Transverse colon (tissue), 4 donors: Measurements from ENCODE around the gene MED25. TPM values are rescaled to one million over a fixed set of nuclear protein-coding genes. Genes with fewer than 3 reads are reported as not detected.

Experiments used
- DNase-seq: peaks from one replicate; pipeline ENCODE4 v3.0.0-alpha.2; 2019
- H3K27ac ChIP-seq, 4 donors: fragments of 200-600 bp; sonication (generic); 2 replicates each; pipeline ENCODE4 v1.5.1; 2016 to 2018; ENCODE audit warnings: inconsistent platforms in 4 of 4
- H3K27me3 ChIP-seq: fragments of 200-600 bp; sonication (generic); 2 replicates; pipeline ENCODE4 v1.5.1; 2017; ENCODE audit warnings: inconsistent platforms
- H3K36me3 ChIP-seq, 4 donors: fragments of 200-600 bp; sonication (generic); 2 replicates each; pipeline ENCODE4 v1.5.1; 2017 to 2019; ENCODE audit warnings: inconsistent platforms in 4 of 4
- H3K4me1 ChIP-seq, 4 donors: fragments of 200-600 bp; sonication (generic); 2 replicates each; pipeline ENCODE4 v1.5.1; 2017 to 2020; ENCODE audit warnings: inconsistent platforms in 4 of 4
- H3K4me3 ChIP-seq, 4 donors: fragments of 200-600 bp; sonication (generic); 1 replicate in 1 of 4; 2 replicates in 3 of 4; pipeline versions ENCODE4 v1.5.1 to v1.6.1; 2017 to 2019; ENCODE audit warnings: inconsistent platforms in 4 of 4
- H3K9me3 ChIP-seq, 2 donors: fragments of 200-600 bp; sonication (generic); 2 replicates each; pipeline ENCODE4 v1.5.1; 2017 to 2019; ENCODE audit warnings: inconsistent platforms in 2 of 2
- CTCF ChIP-seq, 5 experiments: fragments of 200-600 bp in 3 of 5; fragments of 450-650 bp in 2 of 5; sonication (generic) in 3 of 5; IDR thresholded peaks; 1 replicate in 2 of 5; 2 replicates in 3 of 5; pipeline ENCODE4 v1.5.1; 2016 to 2017; ENCODE audit warnings: antibody characterized with exemption in 5 of 5, inconsistent platforms in 3 of 5, mild to moderate bottlenecking in 2 of 5, moderate library complexity in 1 of 5
- EP300 ChIP-seq: sonication (generic); formaldehyde crosslinking; IDR thresholded peaks from one replicate; pipeline ENCODE4 v1.6.1; 2017; ENCODE audit warnings: antibody characterized with exemption, low read depth
- POLR2A ChIP-seq: fragments of 450-650 bp; IDR thresholded peaks from one replicate; pipeline ENCODE4 v1.6.1; 2016; ENCODE audit warnings: antibody characterized with exemption, mild to moderate bottlenecking, moderate library complexity
- POLR2AphosphoS5 ChIP-seq, 3 donors: sonication (generic); formaldehyde crosslinking; IDR thresholded peaks; one replicate each; pipeline ENCODE4 v1.6.1; 2016; ENCODE audit warnings: antibody characterized with exemption in 3 of 3
- WGBS, 2 donors: methylation state at CpG; one replicate each; pipeline ENCODE4 v1.1.5; 2018; ENCODE audit warnings: low coverage in 1 of 2; 5-methylcytosine and 5-hydroxymethylcytosine counted together
- in situ Hi-C, 4 donors: fragments of 200-750 bp; cut with MboI; loops; one replicate each; pipeline versions ENCODE4 v1.15.0 to v1.15.1; 2017; ENCODE audit warnings: low sequenced_read_pairs in 3 of 4, low pct_ligation_motif_present in 1 of 4, low pct_unique_long_range_greater_than_20kb in 1 of 4
- intact Hi-C: fragments of 100-400 bp; cut with DNase I; formaldehyde crosslinking; loops from one replicate; pipeline ENCODE4 v1.15.1; 2023; ENCODE audit warnings: low total_unique reads
- total RNA-seq, 4 donors: library from RNA; depleted of rRNA; stranded (reverse); fragments of >200 nt; gene quantifications; one replicate each; pipeline ENCODE4 v1.1.0, GENCODE V29; 2016

MED25 gene
- total RNA-seq = 10 to 100 TPM; 26.9 to 46.6 (median 38.7) TPM

GRCh38 chr19:49817964-49818648 is at the start of gene MED25:
Gene MED25 (plus strand): TSS chr19:49818289. CDS start chr19:49818342, 53 bp downstream.
- no peaks in the 10 kb centered on the region for H3K27me3 ChIP-seq
- H3K9me3 ChIP-seq = no peaks in the 10 kb centered on the region
- TF ChIP-seq CTCF (IDR thresholded peaks at IDR 0.05) (peak; percentile 24 to 85 (median 54)), EP300 (no peak), POLR2A (peak; percentile 78), POLR2AphosphoS5 (IDR thresholded peaks at IDR 0.05) (peak; percentile 87 to 92 (median 88))
- in situ Hi-C loops = loop anchor here in 1 of 4 donors (10.0 kb wide), 1 partner anchor 47 kb away; the partner anchor contains the start of gene PNKP
- H3K4me1 ChIP-seq = peaks cover 12 to 30% (median 14%) of the 10 kb centered on the region in 4 donors
- intact Hi-C loops = loop anchor here (5.0 kb wide), 1 partner anchor 34 kb away; the partner anchor contains the start of gene PTOV1
- peak within 1 kb of the TSS; percentile 62 to 94 (median 78) for H3K4me3 ChIP-seq
- WGBS, 2 donors = 0% methylated on average over 2 to 47 of the region's 57 CpGs
- H3K36me3 ChIP-seq = no peaks in the 10 kb centered on the region
- peak within 1 kb of the TSS; percentile 85 to 97 (median 93) for H3K27ac ChIP-seq
- DNase-seq = peak; percentile 87

DNA sequence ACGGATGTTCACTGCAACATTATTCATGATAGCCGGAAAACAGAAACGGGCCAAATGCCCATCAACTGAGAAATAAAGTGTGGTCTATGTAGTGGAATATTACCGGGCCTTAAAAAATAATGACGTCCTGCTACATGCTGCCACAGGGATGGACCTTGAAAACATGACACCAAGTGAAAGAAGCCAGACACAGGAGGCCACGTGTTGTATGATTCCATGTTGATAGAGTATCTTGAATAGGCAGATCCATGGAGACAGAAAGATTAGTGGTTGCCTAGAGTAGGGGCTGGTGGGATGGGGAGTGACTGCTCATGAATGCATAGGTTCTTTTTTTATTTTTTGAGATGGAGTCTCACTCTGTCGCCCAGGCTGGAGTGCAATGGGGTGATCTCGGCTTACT is 47.6 kb upstream of the MED25 start:
- in situ Hi-C loops = no loop called here
- Histone ChIP-seq H3K36me3 (no peaks in the 10 kb centered on the region), H3K27me3 (no peaks in the 10 kb centered on the region), H3K9me3 (no peaks in the 10 kb centered on the region), H3K4me1 (peaks cover 13 to 32% (median 27%) of the 10 kb centered on the region in 4 donors), H3K4me3 (no peak overlapping the region), H3K27ac (no peak overlapping the region)
- intact Hi-C loops = no loop called here
- TF ChIP-seq CTCF (IDR thresholded peaks at IDR 0.05) (no peak), EP300 (no peak), POLR2AphosphoS5 (IDR thresholded peaks at IDR 0.05) (no peak), POLR2A (no peak)
- DNase-seq = no peak
- 89 to 92% methylated on average over 4 to 8 of the region's 8 CpGs for WGBS, 2 donors

DNA sequence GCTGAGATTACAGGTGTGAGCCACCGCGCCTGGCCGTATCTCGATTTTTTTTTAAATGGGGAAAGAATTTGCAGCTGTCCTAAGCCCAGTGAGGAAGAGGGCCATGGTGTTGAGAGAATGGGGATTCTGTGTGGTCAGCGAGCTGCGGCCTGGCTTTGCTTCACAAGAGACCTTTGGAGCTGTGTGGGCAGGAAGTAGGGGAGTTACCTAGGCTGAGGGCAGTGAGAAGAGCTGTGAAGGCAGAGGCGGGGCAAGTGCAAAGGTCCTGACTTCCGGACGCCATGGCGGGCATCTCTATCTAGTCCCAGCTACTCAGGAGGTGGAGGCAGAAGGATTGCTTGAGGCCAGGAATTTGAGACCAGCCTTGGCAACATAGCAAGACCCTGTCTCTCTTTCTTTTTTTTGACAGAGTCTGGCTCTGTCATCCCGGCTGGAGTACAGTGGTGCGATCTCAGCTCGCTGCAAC is 46.4 kb upstream of the MED25 start:
- H3K4me1 ChIP-seq = peaks cover 13 to 26% (median 21%) of the 10 kb centered on the region in 4 donors
- intact Hi-C loops (no loop called here), in situ Hi-C loops (no loop called here)
- H3K27ac ChIP-seq = no peak overlapping the region
- no peak for TF ChIP-seq POLR2A
- no peak for TF ChIP-seq POLR2AphosphoS5 (IDR thresholded peaks at IDR 0.05)
- no peak for TF ChIP-seq EP300
- TF ChIP-seq CTCF (IDR thresholded peaks at IDR 0.05) = no peak
- DNase-seq = peak; percentile 45
- no peak overlapping the region for H3K4me3 ChIP-seq
- H3K36me3 ChIP-seq = no peaks in the 10 kb centered on the region
- H3K27me3 ChIP-seq = no peaks in the 10 kb centered on the region
- 87 to 97% methylated on average over 6 to 13 of the region's 13 CpGs for WGBS, 2 donors
- H3K9me3 ChIP-seq = no peaks in the 10 kb centered on the region

DNA sequence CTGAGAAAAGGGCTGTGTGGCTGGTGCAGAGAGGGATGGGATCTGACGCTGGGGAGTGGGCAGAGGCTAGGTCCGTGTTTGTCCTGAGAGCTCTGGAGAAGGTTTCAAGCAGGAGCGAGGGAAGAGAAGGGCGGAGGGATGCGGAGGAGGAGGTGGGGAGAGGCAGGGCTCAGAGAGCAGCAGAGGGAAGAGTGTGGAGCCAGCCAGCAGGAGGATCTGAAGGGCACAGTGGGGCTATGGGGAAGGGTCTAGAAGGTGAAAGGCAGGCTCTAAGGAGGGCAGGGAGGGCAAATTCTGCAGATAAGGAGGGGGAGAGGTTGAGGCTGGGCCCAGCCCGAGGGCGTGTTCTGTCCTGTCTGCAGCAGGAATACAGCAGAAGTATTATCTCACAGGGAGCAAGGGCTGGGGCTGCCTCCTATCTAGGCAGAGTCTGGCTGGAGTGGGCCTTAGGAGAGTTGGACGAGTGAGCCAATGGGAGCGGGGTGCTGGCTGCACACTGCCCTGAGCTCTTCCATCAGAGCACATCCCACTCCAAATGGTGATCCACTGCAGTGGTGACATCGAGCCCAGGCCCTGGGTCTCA is 45.1 kb upstream of the MED25 start:
- no peak overlapping the region for H3K27ac ChIP-seq
- in situ Hi-C loops (no loop called here), intact Hi-C loops (no loop called here)
- TF ChIP-seq CTCF (IDR thresholded peaks at IDR 0.05) = no peak
- no peak for TF ChIP-seq POLR2A
- TF ChIP-seq POLR2AphosphoS5 (IDR thresholded peaks at IDR 0.05) = no peak
- TF ChIP-seq EP300 = no peak
- no peaks in the 10 kb centered on the region for H3K9me3 ChIP-seq
- WGBS, 2 donors = 93 to 100% methylated on average over 3 to 10 of the region's 10 CpGs
- H3K4me1 ChIP-seq = peaks cover 8 to 20% (median 15%) of the 10 kb centered on the region in 4 donors
- H3K27me3 ChIP-seq = no peaks in the 10 kb centered on the region
- no peak overlapping the region for H3K4me3 ChIP-seq
- no peak for DNase-seq
- H3K36me3 ChIP-seq = no peaks in the 10 kb centered on the region
